H9 (cell line): Measurements from ENCODE around the gene RCOR3. TPM values are rescaled to one million over a fixed set of nuclear protein-coding genes. Genes with fewer than 3 reads are reported as not detected.

Experiments
- DNase-seq: peaks from one replicate; pipeline ENCODE4 v3.0.0-alpha.2; 2017
- H2AFZ ChIP-seq: one replicate; pipeline ENCODE4 v1.6.1; 2013; ENCODE audit warnings: mild to moderate bottlenecking, low read length, control low read depth, moderate library complexity
- H2AK5ac ChIP-seq: 2 replicates; pipeline ENCODE4 v1.6.1; 2013; ENCODE audit warnings: low read length, control low read depth, mixed read lengths; ENCODE audit not compliant: insufficient read length
- H2BK120ac ChIP-seq: one replicate; pipeline ENCODE4 v1.6.1; 2013; ENCODE audit warnings: low read depth, mild to moderate bottlenecking, low read length, control low read depth, inconsistent platforms; ENCODE audit not compliant: poor library complexity, severe bottlenecking
- H2BK12ac ChIP-seq: 2 replicates; pipeline ENCODE4 v1.6.1; 2013; ENCODE audit warnings: low read length, control low read depth, mixed read lengths, low read depth; ENCODE audit not compliant: insufficient read length
- H2BK15ac ChIP-seq: 2 replicates; pipeline ENCODE4 v1.6.1; 2013; ENCODE audit warnings: low read depth, low read length, control low read depth
- H2BK20ac ChIP-seq: one replicate; pipeline ENCODE4 v1.6.1; 2013; ENCODE audit warnings: low read depth, mild to moderate bottlenecking, low read length, control low read depth, inconsistent platforms; ENCODE audit not compliant: poor library complexity, severe bottlenecking
- H2BK5ac ChIP-seq: 2 replicates; pipeline ENCODE4 v1.6.1; 2013; ENCODE audit warnings: low read length, control low read depth, mixed read lengths; ENCODE audit not compliant: insufficient read length
- H3K14ac ChIP-seq: 2 replicates; pipeline ENCODE4 v1.6.1; 2013; ENCODE audit warnings: low read length, control low read depth; ENCODE audit not compliant: insufficient read depth
- H3K18ac ChIP-seq: 2 replicates; pipeline ENCODE4 v1.6.1; 2013; ENCODE audit warnings: low read depth, mild to moderate bottlenecking, mixed read lengths, low read length, control low read depth; ENCODE audit not compliant: insufficient read length
- H3K23ac ChIP-seq: 2 replicates; pipeline ENCODE4 v1.6.1; 2013; ENCODE audit warnings: low read length, control low read depth, mixed read lengths, low read depth; ENCODE audit not compliant: insufficient read length
- H3K23me2 ChIP-seq: 2 replicates; pipeline ENCODE4 v1.6.1; 2013; ENCODE audit warnings: low read depth, mild to moderate bottlenecking, mixed read lengths, low read length, control low read depth; ENCODE audit not compliant: insufficient read length, poor library complexity, severe bottlenecking
- H3K27ac ChIP-seq: 2 replicates; pipeline ENCODE4 v1.5.1; 2013; ENCODE audit warnings: low read length, control low read depth, mixed read lengths, low read depth; ENCODE audit not compliant: insufficient read length
- H3K27me3 ChIP-seq: 2 replicates; pipeline ENCODE4 v1.6.1; 2013; ENCODE audit warnings: low read length, control low read depth, inconsistent platforms; ENCODE audit not compliant: insufficient read depth
- H3K4ac ChIP-seq: 2 replicates; pipeline ENCODE4 v1.6.1; 2013; ENCODE audit warnings: low read depth, mild to moderate bottlenecking, control low read depth, inconsistent platforms, low read length, moderate library complexity
- H3K4me1 ChIP-seq: 2 replicates; pipeline ENCODE4 v1.6.1; 2013; ENCODE audit warnings: low read length, control low read depth, inconsistent platforms; ENCODE audit not compliant: insufficient read depth
- H3K4me2 ChIP-seq: 2 replicates; pipeline ENCODE4 v1.6.1; 2013; ENCODE audit warnings: low read length, control low read depth, mixed read lengths; ENCODE audit not compliant: insufficient read length, insufficient read depth
- H3K56ac ChIP-seq: 2 replicates; pipeline ENCODE4 v1.6.1; 2013; ENCODE audit warnings: low read depth, mild to moderate bottlenecking, mixed read lengths, low read length, control low read depth; ENCODE audit not compliant: insufficient read length
- H3K79me1 ChIP-seq: 2 replicates; pipeline ENCODE4 v1.6.1; 2013; ENCODE audit warnings: low read depth, mild to moderate bottlenecking, moderate library complexity, low read length, control low read depth, inconsistent platforms; ENCODE audit not compliant: insufficient read depth, poor library complexity, severe bottlenecking
- H3K79me2 ChIP-seq: 2 replicates; pipeline ENCODE4 v1.6.1; 2013; ENCODE audit warnings: low read length, control low read depth, inconsistent platforms; ENCODE audit not compliant: insufficient read depth
- H3K9ac ChIP-seq: 2 replicates; pipeline ENCODE4 v1.6.1; 2013; ENCODE audit warnings: low read length, control low read depth, mixed read lengths; ENCODE audit not compliant: insufficient read length; ENCODE audit errors: extremely low read depth
- H3K9me3 ChIP-seq: one replicate; pipeline ENCODE4 v1.6.1; 2013; ENCODE audit warnings: low read depth, low read length, inconsistent platforms; ENCODE audit not compliant: control insufficient read depth
- H3T11ph ChIP-seq: one replicate; pipeline ENCODE4 v1.6.1; 2013; ENCODE audit warnings: mild to moderate bottlenecking, low read length, control low read depth, inconsistent platforms
- H4K20me1 ChIP-seq: one replicate; pipeline ENCODE4 v1.6.1; 2013; ENCODE audit not compliant: control insufficient read depth, insufficient read length, insufficient read depth
- H4K5ac ChIP-seq: 2 replicates; pipeline ENCODE4 v1.6.1; 2013; ENCODE audit warnings: low read depth, mild to moderate bottlenecking, mixed read lengths, low read length, control low read depth; ENCODE audit not compliant: insufficient read length
- H4K8ac ChIP-seq: replicated peaks from 2 replicates; pipeline ENCODE4 v1.6.1; 2013; ENCODE audit warnings: low read length, control low read depth, mixed read lengths, low read depth; ENCODE audit not compliant: insufficient read length
- H4K91ac ChIP-seq: 2 replicates; pipeline ENCODE4 v1.6.1; 2013; ENCODE audit warnings: low read depth, mild to moderate bottlenecking, moderate library complexity, mixed read lengths, low read length, control low read depth; ENCODE audit not compliant: insufficient read length
- H3K27ac Mint-ChIP-seq, 3 experiments: 2 replicates in 2 of 3; 3 replicates in 1 of 3; pipeline ENCODE4 v1.8.0; 2020 to 2021; ENCODE audit warnings: mixed read lengths in 3 of 3, mild to moderate bottlenecking in 1 of 3, moderate library complexity in 1 of 3
- H3K27me3 Mint-ChIP-seq: 2 replicates; pipeline ENCODE4 v1.8.0; 2021; ENCODE audit warnings: low read depth, mild to moderate bottlenecking, moderate library complexity, mixed read lengths
- H3K36me3 Mint-ChIP-seq, 3 experiments: 2 replicates in 2 of 3; 3 replicates in 1 of 3; pipeline ENCODE4 v1.8.0; 2020 to 2021; ENCODE audit warnings: low read depth in 3 of 3, mixed read lengths in 3 of 3; ENCODE audit not compliant: insufficient read depth in 1 of 3
- H3K4me1 Mint-ChIP-seq, 2 experiments: 2 replicates each; pipeline ENCODE4 v1.8.0; 2020; ENCODE audit warnings: mixed read lengths in 2 of 2
- H3K4me3 Mint-ChIP-seq, 2 experiments: 2 replicates in 1 of 2; 3 replicates in 1 of 2; pipeline ENCODE4 v1.8.0; 2020 to 2021; ENCODE audit warnings: mild to moderate bottlenecking in 2 of 2, mixed read lengths in 2 of 2, moderate library complexity in 1 of 2
- H3K9me3 Mint-ChIP-seq, 2 experiments: 2 replicates in 1 of 2; 3 replicates in 1 of 2; pipeline ENCODE4 v1.8.0; 2020; ENCODE audit warnings: mild to moderate bottlenecking in 2 of 2, mixed read lengths in 2 of 2, moderate library complexity in 1 of 2
- WGBS: extraction: QIAGEN DNeasy Blood & Tissue Kit; methylation state at CpG from one replicate; pipeline ENCODE4 v1.1.7; 2013; ENCODE audit warnings: missing lambda C conversion rate, low lambda C conversion rate, mixed read lengths; ENCODE audit not compliant: insufficient read length; ENCODE audit errors: extremely low coverage; 5-methylcytosine and 5-hydroxymethylcytosine counted together
- total RNA-seq: library from RNA; stranded (reverse); gene quantifications from 2 replicates; pipeline ENCODE4 v1.2.1, GENCODE V29; 2021
- TF ChIP-seq, protein P1 (sequence below): fragments of 200-600 bp; sonication (generic); conservative IDR thresholded peaks from 3 replicates; pipeline ENCODE4 v1.8.0; 2021; ENCODE audit warnings: antibody characterized with exemption, mild to moderate bottlenecking

Gene RCOR3
- total RNA-seq, 1 experiment from 2014 or later: 37.2 TPM

- peaks cover 5% of the 10 kb centered on the region; the same call in 1 of the 2 replicates for H3K79me2 ChIP-seq
- H4K20me1 ChIP-seq: no peaks in the 10 kb centered on the region
- H3K36me3 Mint-ChIP-seq: peaks cover 0 to 14% (median 3%) of the 10 kb centered on the region in 3 experiments; a peak in 5 of 7 replicates
Measured at GRCh38 chr1:211332036-211332616, 73.0 kb downstream of the RCOR3 start.

More at GRCh38 chr1:211332036-211332616, 73.0 kb downstream of the RCOR3 start:
- Histone ChIP-seq H3K56ac (no peak overlapping the region), H4K8ac (no peak overlapping the region), H2BK20ac (no peak overlapping the region), H3K9ac (no peak overlapping the region), H2BK12ac (no peak overlapping the region), H2BK15ac (no peak overlapping the region), H2BK120ac (no peak overlapping the region), H3K79me1 (no peaks in the 10 kb centered on the region), H2BK5ac (no peak overlapping the region), H3K23me2 (peaks cover 6% of the 10 kb centered on the region), H4K91ac (no peak overlapping the region), H3K4me2 (no peak overlapping the region), H3K27me3 (no peaks in the 10 kb centered on the region), H3T11ph (no peak overlapping the region), H3K18ac (no peak overlapping the region), H3K4me1 (peaks cover 15% of the 10 kb centered on the region), H3K4ac (no peak overlapping the region), H3K14ac (peak overlapping the region; percentile 34; the same call in 1 of the 2 replicates), H3K9me3 (no peaks in the 10 kb centered on the region), H2AFZ (no peak overlapping the region), H2AK5ac (no peak overlapping the region), H3K27ac (no peak overlapping the region), H4K5ac (no peak overlapping the region), H3K23ac (no peak overlapping the region)
- WGBS: no CpG with 5 or more reads among the region's 3 CpGs
- peak overlapping the region in 2 of 3 experiments; percentile 30 to 52; a peak in 1 of 7 replicates for H3K27ac Mint-ChIP-seq
- peaks cover 62 to 66% of the 10 kb centered on the region in 2 experiments for H3K4me1 Mint-ChIP-seq
- peak overlapping the region in 1 of 2 experiments; percentile 34; a peak in 2 of 5 replicates for H3K4me3 Mint-ChIP-seq
- H3K27me3 Mint-ChIP-seq: peaks cover 11% of the 10 kb centered on the region
- TF ChIP-seq, protein P1, sequence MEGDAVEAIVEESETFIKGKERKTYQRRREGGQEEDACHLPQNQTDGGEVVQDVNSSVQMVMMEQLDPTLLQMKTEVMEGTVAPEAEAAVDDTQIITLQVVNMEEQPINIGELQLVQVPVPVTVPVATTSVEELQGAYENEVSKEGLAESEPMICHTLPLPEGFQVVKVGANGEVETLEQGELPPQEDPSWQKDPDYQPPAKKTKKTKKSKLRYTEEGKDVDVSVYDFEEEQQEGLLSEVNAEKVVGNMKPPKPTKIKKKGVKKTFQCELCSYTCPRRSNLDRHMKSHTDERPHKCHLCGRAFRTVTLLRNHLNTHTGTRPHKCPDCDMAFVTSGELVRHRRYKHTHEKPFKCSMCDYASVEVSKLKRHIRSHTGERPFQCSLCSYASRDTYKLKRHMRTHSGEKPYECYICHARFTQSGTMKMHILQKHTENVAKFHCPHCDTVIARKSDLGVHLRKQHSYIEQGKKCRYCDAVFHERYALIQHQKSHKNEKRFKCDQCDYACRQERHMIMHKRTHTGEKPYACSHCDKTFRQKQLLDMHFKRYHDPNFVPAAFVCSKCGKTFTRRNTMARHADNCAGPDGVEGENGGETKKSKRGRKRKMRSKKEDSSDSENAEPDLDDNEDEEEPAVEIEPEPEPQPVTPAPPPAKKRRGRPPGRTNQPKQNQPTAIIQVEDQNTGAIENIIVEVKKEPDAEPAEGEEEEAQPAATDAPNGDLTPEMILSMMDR: no peak
- peak; percentile 17 for DNase-seq
- no peaks in the 10 kb centered on the region for H3K9me3 Mint-ChIP-seq
